Measurements from ENCODE around the gene LHX5. TPM values are rescaled to one million over a fixed set of nuclear protein-coding genes. Genes with fewer than 3 reads are reported as not detected.
A peak's percentile ranks its signal among the peaks of the same experiment; 100 is the strongest.

LHX5 gene
- total RNA-seq, 1 donor from 2014 or later: not detected

- DNase-seq (no peak), ATAC-seq (ENCODE audit: poor library complexity) (no peak)
- intact Hi-C loops (cut with DNase I): no loop called here
Measured at GRCh38 chr12:113468365-113469223, 3.1 kb downstream of the LHX5 start.

GRCh38 chr12:113467502-113468364 is 3.9 kb downstream of the LHX5 start:
- ATAC-seq (ENCODE audit: poor library complexity) (no peak), DNase-seq (no peak)
- intact Hi-C loops (cut with DNase I): no loop called here

GRCh38 chr12:113467142-113467501 is 4.5 kb downstream of the LHX5 start:
- ATAC-seq (ENCODE audit: poor library complexity) (no peak), DNase-seq (no peak)
- intact Hi-C loops (cut with DNase I): no loop called here

GRCh38 chr12:113466454-113467141 is 5.1 kb downstream of the LHX5 start:
- no peak for ATAC-seq (ENCODE audit: poor library complexity)
- intact Hi-C loops (cut with DNase I): no loop called here
- DNase-seq: no peak

- ATAC-seq (ENCODE audit: poor library complexity) (no peak), DNase-seq (no peak)
- intact Hi-C loops (cut with DNase I): no loop called here
Measured at GRCh38 chr12:113465808-113466453, 5.7 kb downstream of the LHX5 start.

GRCh38 chr12:113464852-113465719 is 6.6 kb downstream of the LHX5 start:
- ATAC-seq (ENCODE audit: poor library complexity) (no peak), DNase-seq (no peak)
- intact Hi-C loops (cut with DNase I): no loop called here

GRCh38 chr12:113464452-113464775 is 7.3 kb downstream of the LHX5 start:
- intact Hi-C loops (cut with DNase I): no loop called here
- ATAC-seq (ENCODE audit: poor library complexity): no peak
- no peak for DNase-seq

GRCh38 chr12:113463746-113464451 is 7.8 kb downstream of the LHX5 start:
- intact Hi-C loops (cut with DNase I): loop anchor here (2.0 kb wide), 1 partner anchor 449 kb away; no protein-coding TSS in a partner anchor
- DNase-seq (no peak), ATAC-seq (ENCODE audit: poor library complexity) (no peak)

- intact Hi-C loops (cut with DNase I): loop anchor here (2.0 kb wide), 1 partner anchor 450 kb away; no protein-coding TSS in a partner anchor
- DNase-seq: no peak
- ATAC-seq (ENCODE audit: poor library complexity): no peak
Measured at GRCh38 chr12:113462998-113463745, 8.5 kb downstream of the LHX5 start.

- DNase-seq (peak; percentile 90), ATAC-seq (ENCODE audit: poor library complexity) (peak; percentile 95)
- intact Hi-C loops (cut with DNase I): loop anchor here (2.0 kb wide), 1 partner anchor 451 kb away; no protein-coding TSS in a partner anchor
Measured at GRCh38 chr12:113462117-113462774, 9.4 kb downstream of the LHX5 start.

GRCh38 chr12:113461666-113462065 is 10.0 kb downstream of the LHX5 start:
- intact Hi-C loops (cut with DNase I): loop anchor here (2.0 kb wide), 1 partner anchor 451 kb away; no protein-coding TSS in a partner anchor
- ATAC-seq (ENCODE audit: poor library complexity): no peak
- DNase-seq: no peak

GRCh38 chr12:113459981-113460380 is 11.7 kb downstream of the LHX5 start:
- intact Hi-C loops (cut with DNase I): no loop called here
- ATAC-seq (ENCODE audit: poor library complexity): no peak
- DNase-seq: no peak

- intact Hi-C loops (cut with DNase I): no loop called here
- ATAC-seq (ENCODE audit: poor library complexity) (no peak), DNase-seq (no peak)
Measured at GRCh38 chr12:113457710-113458109, 14.0 kb downstream of the LHX5 start.

- intact Hi-C loops (cut with DNase I): no loop called here
- no peak for DNase-seq
- ATAC-seq (ENCODE audit: poor library complexity): no peak
Measured at GRCh38 chr12:113457185-113457584, 14.5 kb downstream of the LHX5 start.

- DNase-seq: no peak
- ATAC-seq (ENCODE audit: poor library complexity): no peak
- intact Hi-C loops (cut with DNase I): no loop called here
Measured at GRCh38 chr12:113456761-113457160, 14.9 kb downstream of the LHX5 start.

- intact Hi-C loops (cut with DNase I): no loop called here
- no peak for ATAC-seq (ENCODE audit: poor library complexity)
- DNase-seq: no peak
Measured at GRCh38 chr12:113456199-113456598, 15.5 kb downstream of the LHX5 start.

Data from Right ventricle myocardium superior (tissue), 1 donor.